Testis (tissue), 2 donors: ENCODE data around the gene C2orf76.

Experiments used
- CTCF ChIP-seq, 3 experiments: fragments of 450-650 bp in 2 of 3; fragments of 200-600 bp in 1 of 3; sonication (generic) in 1 of 3; IDR thresholded peaks; one replicate each; pipeline ENCODE4 v1.5.1; 2016 to 2019; ENCODE audit warnings: antibody characterized with exemption in 3 of 3, mild to moderate bottlenecking in 2 of 3, moderate library complexity in 1 of 3
- POLR2A ChIP-seq: fragments of 450-650 bp; IDR thresholded peaks from one replicate; pipeline ENCODE4 v1.6.1; 2017; ENCODE audit warnings: antibody characterized with exemption, mild to moderate bottlenecking, moderate library complexity

- TF ChIP-seq POLR2A (no peak), CTCF (IDR thresholded peaks at IDR 0.05) (peak; percentile 46 to 49 (median 46))
Observed at GRCh38 chr2:119290859-119291587, 75.6 kb downstream of the C2orf76 start.
